ENCODE measurements around the gene SEC11C. TPM values are rescaled to one million over a fixed set of nuclear protein-coding genes. Genes with fewer than 3 reads are reported as not detected.

Gene SEC11C
- polyA plus RNA-seq (2013, experiment 1 of 2): 55.4 TPM
- 60.2 TPM for polyA plus RNA-seq (2013, experiment 2 of 2)

DNA sequence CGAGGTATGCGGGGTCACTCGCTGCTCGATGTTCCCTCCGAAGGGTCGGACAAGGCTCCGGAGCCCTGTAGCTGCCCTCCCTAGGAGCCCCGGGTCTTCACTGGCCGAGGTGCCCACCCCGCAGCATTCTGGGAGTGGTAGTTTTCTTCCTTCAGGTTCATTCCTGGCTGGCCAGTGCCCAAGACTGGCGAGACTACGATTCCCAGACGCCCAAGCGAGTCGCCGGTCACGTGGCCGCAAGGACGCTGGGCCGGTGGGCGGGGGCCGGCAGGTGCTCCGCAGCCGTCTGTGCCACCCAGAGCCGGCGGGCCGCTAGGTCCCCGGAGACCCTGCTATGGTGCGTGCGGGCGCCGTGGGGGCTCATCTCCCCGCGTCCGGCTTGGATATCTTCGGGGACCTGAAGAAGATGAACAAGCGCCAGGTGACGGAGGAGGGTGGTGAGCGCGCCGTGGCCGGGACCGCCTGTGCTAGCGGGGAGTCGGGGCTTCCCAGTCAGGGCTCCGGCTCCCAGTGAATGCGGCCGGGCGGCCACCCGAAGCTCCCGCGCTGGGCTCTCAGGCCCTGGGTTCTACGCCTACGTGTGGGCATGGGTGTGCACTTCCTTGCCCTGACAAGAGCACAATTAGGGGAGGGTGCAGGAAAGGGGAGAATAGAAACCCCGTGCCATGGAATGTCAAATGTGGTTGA is at the start of gene SEC11C:
Gene SEC11C (plus strand): TSS at position 270 of the 687 bp plus-strand sequence. CDS start 65 bp downstream, at position 335.
- H3K9ac ChIP-seq (ENCODE audit: low read length): peak within 1 kb of the TSS; percentile 90
- peak within 1 kb of the TSS; percentile 6 for H2BK15ac ChIP-seq (ENCODE audit: low read depth, poor library complexity, severe bottlenecking)

GRCh38 chr18:59090966-59091603 is 48.6 kb upstream of the SEC11C start:
- Histone ChIP-seq H2BK120ac (ENCODE audit: low read depth, low read length) (no peak overlapping the region), H2BK12ac (ENCODE audit: low read length in 2 of 2) (no peak overlapping the region), H3K4me2 (ENCODE audit: low read length, poor library complexity, severe bottlenecking) (no peak overlapping the region), H4K8ac (ENCODE audit: low read length) (no peak overlapping the region), H4K91ac (ENCODE audit: low read length) (no peak overlapping the region), H3K79me1 (replicated peaks; ENCODE audit: low read length, poor library complexity, severe bottlenecking) (no peaks in the 10 kb centered on the region), H2BK15ac (ENCODE audit: low read depth, poor library complexity, severe bottlenecking) (no peak overlapping the region), H3K36me3 (ENCODE audit: control insufficient read depth in 1 of 2, insufficient read depth in 2 of 2, low read depth in 1 of 2, low read length in 2 of 2) (no peaks in the 10 kb centered on the region), H2AK5ac (ENCODE audit: low read length, severe bottlenecking) (no peak overlapping the region), H3K9ac (ENCODE audit: low read length) (no peak overlapping the region), H3K4me3 (ENCODE audit: insufficient read depth in 1 of 2, low read depth in 1 of 2, low read length in 2 of 2) (no peak overlapping the region), H3K14ac (ENCODE audit: low read length in 2 of 2) (no peak overlapping the region), H3K23ac (ENCODE audit: low read length in 2 of 2) (no peak overlapping the region), H2AFZ (ENCODE audit: low read depth, low read length) (no peak overlapping the region), H3K4ac (ENCODE audit: low read depth in 1 of 2, low read length in 2 of 2) (no peak overlapping the region), H3K9me3 (ENCODE audit: control insufficient read depth, low read length) (peaks cover 3% of the 10 kb centered on the region), H2BK5ac (ENCODE audit: low read depth, low read length, poor library complexity, severe bottlenecking) (no peak overlapping the region), H3K27me3 (ENCODE audit: control insufficient read depth in 1 of 2, insufficient read depth in 1 of 2, low read length in 2 of 2) (peaks cover 50 to 53% of the 10 kb centered on the region in 2 experiments), H3K27ac (ENCODE audit: low read length, poor library complexity, severe bottlenecking) (no peak overlapping the region), H3K4me1 (ENCODE audit: control insufficient read depth, insufficient read depth, low read depth, low read length) (no peaks in the 10 kb centered on the region), H3K18ac (ENCODE audit: low read depth in 1 of 2, low read length in 2 of 2) (no peak overlapping the region)
- no peak for DNase-seq
- WGBS: 75% methylated on average over 5 of the region's 5 CpGs

More for the DNA sequence above, at the start of gene SEC11C:
- Histone ChIP-seq H2BK5ac (ENCODE audit: low read depth, low read length, poor library complexity, severe bottlenecking) (peak within 1 kb of the TSS; percentile 81), H4K8ac (ENCODE audit: low read length) (no peak within 1 kb of the TSS), H2AK5ac (ENCODE audit: low read length, severe bottlenecking) (no peak within 1 kb of the TSS), H3K4me3 (ENCODE audit: insufficient read depth in 1 of 2, low read depth in 1 of 2, low read length in 2 of 2) (peak within 1 kb of the TSS; percentile 88 to 95), H3K4me1 (ENCODE audit: control insufficient read depth, insufficient read depth, low read depth, low read length) (peaks cover 4% of the 10 kb centered on the region), H3K9me3 (ENCODE audit: control insufficient read depth, low read length) (no peaks in the 10 kb centered on the region), H3K14ac (ENCODE audit: low read length in 2 of 2) (no peak within 1 kb of the TSS), H3K27me3 (ENCODE audit: control insufficient read depth in 1 of 2, insufficient read depth in 1 of 2, low read length in 2 of 2) (peaks cover 20 to 22% of the 10 kb centered on the region in 2 experiments), H3K23ac (ENCODE audit: low read length in 2 of 2) (no peak within 1 kb of the TSS), H2AFZ (ENCODE audit: low read depth, low read length) (peak within 1 kb of the TSS; percentile 84), H3K36me3 (ENCODE audit: control insufficient read depth in 1 of 2, insufficient read depth in 2 of 2, low read depth in 1 of 2, low read length in 2 of 2) (no peaks in the 10 kb centered on the region), H3K4me2 (ENCODE audit: low read length, poor library complexity, severe bottlenecking) (peak within 1 kb of the TSS; percentile 93), H3K27ac (ENCODE audit: low read length, poor library complexity, severe bottlenecking) (peak within 1 kb of the TSS; percentile 80), H4K91ac (ENCODE audit: low read length) (no peak within 1 kb of the TSS), H3K18ac (ENCODE audit: low read depth in 1 of 2, low read length in 2 of 2) (peak within 1 kb of the TSS in 1 of 2 experiments; percentile 50), H2BK120ac (ENCODE audit: low read depth, low read length) (no peak within 1 kb of the TSS), H2BK12ac (ENCODE audit: low read length in 2 of 2) (no peak within 1 kb of the TSS), H3K4ac (ENCODE audit: low read depth in 1 of 2, low read length in 2 of 2) (no peak within 1 kb of the TSS), H3K79me1 (replicated peaks; ENCODE audit: low read length, poor library complexity, severe bottlenecking) (peaks cover 18% of the 10 kb centered on the region)
- WGBS: under 1% methylated on average over 55 of the region's 55 CpGs
- DNase-seq: peak; percentile 97

DNA sequence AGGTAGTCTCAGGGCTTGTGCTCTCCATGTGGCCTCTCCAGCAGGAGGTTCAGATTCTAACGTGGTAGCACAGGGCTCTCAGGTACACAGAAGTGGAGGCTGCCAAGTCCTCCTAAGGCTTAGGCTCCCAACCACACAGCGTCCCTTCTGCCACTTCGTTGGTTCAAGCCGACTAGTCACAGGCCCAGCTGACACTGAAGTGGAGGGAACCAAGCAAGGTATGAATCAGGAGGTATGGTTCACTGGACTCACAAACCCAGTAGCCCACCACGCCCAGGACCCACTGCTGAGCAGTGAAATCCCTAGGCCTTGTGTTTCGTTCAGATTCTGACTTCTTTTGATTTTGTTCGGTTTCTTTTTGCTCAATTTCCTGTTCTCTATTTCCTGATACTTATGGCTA is 46.0 kb upstream of the SEC11C start:
- Histone ChIP-seq H4K8ac (ENCODE audit: low read length) (no peak overlapping the region), H2BK120ac (ENCODE audit: low read depth, low read length) (no peak overlapping the region), H3K18ac (ENCODE audit: low read depth in 1 of 2, low read length in 2 of 2) (no peak overlapping the region), H3K4me2 (ENCODE audit: low read length, poor library complexity, severe bottlenecking) (no peak overlapping the region), H3K23ac (ENCODE audit: low read length in 2 of 2) (no peak overlapping the region), H3K9ac (ENCODE audit: low read length) (no peak overlapping the region), H2AK5ac (ENCODE audit: low read length, severe bottlenecking) (no peak overlapping the region), H3K27ac (ENCODE audit: low read length, poor library complexity, severe bottlenecking) (no peak overlapping the region), H3K4me1 (ENCODE audit: control insufficient read depth, insufficient read depth, low read depth, low read length) (no peaks in the 10 kb centered on the region), H4K91ac (ENCODE audit: low read length) (no peak overlapping the region), H3K4me3 (ENCODE audit: insufficient read depth in 1 of 2, low read depth in 1 of 2, low read length in 2 of 2) (no peak overlapping the region), H2BK5ac (ENCODE audit: low read depth, low read length, poor library complexity, severe bottlenecking) (no peak overlapping the region), H3K79me1 (replicated peaks; ENCODE audit: low read length, poor library complexity, severe bottlenecking) (no peaks in the 10 kb centered on the region), H3K9me3 (ENCODE audit: control insufficient read depth, low read length) (peaks cover 3% of the 10 kb centered on the region), H3K36me3 (ENCODE audit: control insufficient read depth in 1 of 2, insufficient read depth in 2 of 2, low read depth in 1 of 2, low read length in 2 of 2) (no peaks in the 10 kb centered on the region), H3K4ac (ENCODE audit: low read depth in 1 of 2, low read length in 2 of 2) (no peak overlapping the region), H2BK15ac (ENCODE audit: low read depth, poor library complexity, severe bottlenecking) (no peak overlapping the region), H2AFZ (ENCODE audit: low read depth, low read length) (no peak overlapping the region), H2BK12ac (ENCODE audit: low read length in 2 of 2) (no peak overlapping the region), H3K14ac (ENCODE audit: low read length in 2 of 2) (no peak overlapping the region), H3K27me3 (ENCODE audit: control insufficient read depth in 1 of 2, insufficient read depth in 1 of 2, low read length in 2 of 2) (peaks cover 55 to 70% of the 10 kb centered on the region in 2 experiments)
- WGBS: 89% methylated on average over 5 of the region's 7 CpGs
- no peak for DNase-seq

GRCh38 chr18:59094569-59094968 is 45.1 kb upstream of the SEC11C start:
- no peak overlapping the region for H3K23ac ChIP-seq (ENCODE audit: low read length in 2 of 2)
- H3K4me2 ChIP-seq (ENCODE audit: low read length, poor library complexity, severe bottlenecking): no peak overlapping the region
- no peak overlapping the region for H4K91ac ChIP-seq (ENCODE audit: low read length)
- WGBS: 92% methylated on average over 5 of the region's 5 CpGs
- H3K14ac ChIP-seq (ENCODE audit: low read length in 2 of 2): no peak overlapping the region
- no peaks in the 10 kb centered on the region for H3K79me1 ChIP-seq (replicated peaks; ENCODE audit: low read length, poor library complexity, severe bottlenecking)
- peaks cover 3% of the 10 kb centered on the region for H3K9me3 ChIP-seq (ENCODE audit: control insufficient read depth, low read length)
- no peak overlapping the region for H4K8ac ChIP-seq (ENCODE audit: low read length)
- H2BK15ac ChIP-seq (ENCODE audit: low read depth, poor library complexity, severe bottlenecking): no peak overlapping the region
- no peak overlapping the region for H2BK5ac ChIP-seq (ENCODE audit: low read depth, low read length, poor library complexity, severe bottlenecking)
- H3K4ac ChIP-seq (ENCODE audit: low read depth in 1 of 2, low read length in 2 of 2): no peak overlapping the region
- no peak overlapping the region for H2BK120ac ChIP-seq (ENCODE audit: low read depth, low read length)
- H3K18ac ChIP-seq (ENCODE audit: low read depth in 1 of 2, low read length in 2 of 2): no peak overlapping the region
- no peak overlapping the region for H2BK12ac ChIP-seq (ENCODE audit: low read length in 2 of 2)
- H2AFZ ChIP-seq (ENCODE audit: low read depth, low read length): no peak overlapping the region
- no peak overlapping the region for H2AK5ac ChIP-seq (ENCODE audit: low read length, severe bottlenecking)
- H3K27ac ChIP-seq (ENCODE audit: low read length, poor library complexity, severe bottlenecking): no peak overlapping the region
- H3K36me3 ChIP-seq (ENCODE audit: control insufficient read depth in 1 of 2, insufficient read depth in 2 of 2, low read depth in 1 of 2, low read length in 2 of 2): no peaks in the 10 kb centered on the region
- H3K27me3 ChIP-seq (ENCODE audit: control insufficient read depth in 1 of 2, insufficient read depth in 1 of 2, low read length in 2 of 2): peaks cover 59 to 74% of the 10 kb centered on the region in 2 experiments
- H3K4me1 ChIP-seq (ENCODE audit: control insufficient read depth, insufficient read depth, low read depth, low read length): no peaks in the 10 kb centered on the region
- H3K4me3 ChIP-seq (ENCODE audit: insufficient read depth in 1 of 2, low read depth in 1 of 2, low read length in 2 of 2): no peak overlapping the region
- no peak overlapping the region for H3K9ac ChIP-seq (ENCODE audit: low read length)
- no peak for DNase-seq

Measured in mesenchymal stem cell (in vitro differentiated cells and primary cell).